Suprapubic skin (tissue), 4 donors: ENCODE results near the gene DGCR2. TPM values are rescaled to one million over a fixed set of nuclear protein-coding genes. Genes with fewer than 3 reads are reported as not detected.
A peak's percentile ranks its signal among the peaks of the same experiment; 100 is the strongest.
"Not testable (repeated sequence)": the region's sequence is repeated elsewhere in the genome, so short reads cannot be mapped to it uniquely, and the experiment has no call there.

ENCODE experiments used
- DNase-seq, 2 donors: peaks; one replicate each; pipeline ENCODE4 v3.0.0-alpha.2; 2019; ENCODE audit warnings: low spot score in 2 of 2
- H3K27ac ChIP-seq: fragments of 200-600 bp; sonication (generic); one replicate; pipeline ENCODE4 v1.5.1; 2019
- H3K27me3 ChIP-seq: fragments of 200-600 bp; sonication (generic); one replicate; pipeline ENCODE4 v1.5.1; 2019
- H3K36me3 ChIP-seq: fragments of 200-600 bp; sonication (generic); one replicate; pipeline ENCODE4 v1.5.1; 2019
- H3K4me1 ChIP-seq: fragments of 200-600 bp; sonication (generic); one replicate; pipeline ENCODE4 v1.5.1; 2019
- H3K4me3 ChIP-seq: fragments of 200-600 bp; sonication (generic); one replicate; pipeline ENCODE4 v1.5.1; 2019; ENCODE audit warnings: mild to moderate bottlenecking
- H3K9me3 ChIP-seq: fragments of 200-600 bp; sonication (generic); one replicate; pipeline ENCODE4 v1.5.1; 2019
- CTCF ChIP-seq, 2 donors: fragments of 200-600 bp in 1 of 2; fragments of 450-650 bp in 1 of 2; sonication (generic) in 1 of 2; IDR thresholded peaks; one replicate each; pipeline ENCODE4 v1.5.1; 2016 to 2019; ENCODE audit warnings: antibody characterized with exemption in 2 of 2, mild to moderate bottlenecking in 1 of 2, moderate library complexity in 1 of 2
- EP300 ChIP-seq: sonication (generic); formaldehyde crosslinking; IDR thresholded peaks from one replicate; pipeline ENCODE4 v1.6.1; 2017; ENCODE audit warnings: antibody characterized with exemption
- POLR2A ChIP-seq, 2 donors: fragments of 450-650 bp; IDR thresholded peaks; one replicate each; pipeline ENCODE4 v1.6.1; 2017; ENCODE audit warnings: antibody characterized with exemption in 2 of 2, mild to moderate bottlenecking in 2 of 2, moderate library complexity in 2 of 2
- POLR2AphosphoS5 ChIP-seq, 3 donors: sonication (generic); formaldehyde crosslinking; IDR thresholded peaks; one replicate each; pipeline ENCODE4 v1.6.1; 2017; ENCODE audit warnings: antibody characterized with exemption in 3 of 3
- WGBS: methylation state at CpG from one replicate; pipeline ENCODE4 v1.1.5; 2018; 5-methylcytosine and 5-hydroxymethylcytosine counted together
- total RNA-seq, 4 donors: library from RNA; depleted of rRNA; stranded (reverse); fragments of >200 nt; gene quantifications; one replicate each; pipeline ENCODE4 v1.1.0, GENCODE V29; 2016

DGCR2 gene
- total RNA-seq, 4 donors from 2014 or later, result 115 to 172 (median 130) TPM

GRCh38 chr22:19082101-19082500 is 40.1 kb downstream of the DGCR2 start:
- WGBS, result 65% methylated on average over 3 of the region's 3 CpGs
- H3K4me3 ChIP-seq, result no peak overlapping the region
- peaks cover 19% of the 10 kb centered on the region for H3K4me1 ChIP-seq
- no peak overlapping the region for H3K27ac ChIP-seq
- H3K36me3 ChIP-seq, result peaks cover 20% of the 10 kb centered on the region
- TF ChIP-seq CTCF (IDR thresholded peaks at IDR 0.05) (no peak), POLR2AphosphoS5 (IDR thresholded peaks at IDR 0.05) (no peak), POLR2A (IDR thresholded peaks at IDR 0.05) (no peak), EP300 (no peak)
- H3K9me3 ChIP-seq, result no peaks in the 10 kb centered on the region
- peak in 1 of 2 donors; percentile 60 for DNase-seq
- no peaks in the 10 kb centered on the region for H3K27me3 ChIP-seq

- Histone ChIP-seq H3K4me1 (peaks cover 11% of the 10 kb centered on the region), H3K27ac (no peak overlapping the region), H3K27me3 (no peaks in the 10 kb centered on the region), H3K9me3 (no peaks in the 10 kb centered on the region), H3K4me3 (no peak overlapping the region), H3K36me3 (peaks cover 16% of the 10 kb centered on the region)
- 72% methylated on average over 3 of the region's 3 CpGs for WGBS
- DNase-seq, result no peak
- no peak for TF ChIP-seq POLR2A (IDR thresholded peaks at IDR 0.05)
- no peak for TF ChIP-seq POLR2AphosphoS5 (IDR thresholded peaks at IDR 0.05)
- TF ChIP-seq CTCF (IDR thresholded peaks at IDR 0.05), result no peak
- TF ChIP-seq EP300, result no peak
Measured at GRCh38 chr22:19081351-19081750, 40.9 kb downstream of the DGCR2 start.

- Histone ChIP-seq H3K36me3 (peaks cover 15% of the 10 kb centered on the region), H3K4me3 (no peak overlapping the region), H3K27ac (no peak overlapping the region), H3K4me1 (peaks cover 6% of the 10 kb centered on the region), H3K9me3 (no peaks in the 10 kb centered on the region), H3K27me3 (no peaks in the 10 kb centered on the region)
- WGBS, result 94% methylated on average over 3 of the region's 3 CpGs
- DNase-seq, result peak in 1 of 2 donors; percentile 16
- TF ChIP-seq EP300 (no peak), POLR2A (IDR thresholded peaks at IDR 0.05) (no peak), POLR2AphosphoS5 (IDR thresholded peaks at IDR 0.05) (no peak), CTCF (IDR thresholded peaks at IDR 0.05) (no peak)
Measured at GRCh38 chr22:19080853-19081252, 41.4 kb downstream of the DGCR2 start.

- no peak for TF ChIP-seq EP300
- no peak for TF ChIP-seq POLR2A (IDR thresholded peaks at IDR 0.05)
- no peak for TF ChIP-seq POLR2AphosphoS5 (IDR thresholded peaks at IDR 0.05)
- TF ChIP-seq CTCF (IDR thresholded peaks at IDR 0.05), result no peak
- 92% methylated on average over 4 of the region's 4 CpGs for WGBS
Measured at GRCh38 chr22:19079691-19080090, 42.5 kb downstream of the DGCR2 start.

GRCh38 chr22:19075404-19075803 is 46.8 kb downstream of the DGCR2 start:
- WGBS, result 100% methylated on average over 1 of the region's 1 CpG
- Histone ChIP-seq H3K4me1 (peaks cover 10% of the 10 kb centered on the region), H3K4me3 (no peak overlapping the region), H3K27ac (no peak overlapping the region), H3K36me3 (peaks cover 10% of the 10 kb centered on the region), H3K9me3 (no peaks in the 10 kb centered on the region), H3K27me3 (no peaks in the 10 kb centered on the region)
- no peak for DNase-seq
- TF ChIP-seq CTCF (IDR thresholded peaks at IDR 0.05) (no peak), EP300 (no peak), POLR2A (IDR thresholded peaks at IDR 0.05) (no peak), POLR2AphosphoS5 (IDR thresholded peaks at IDR 0.05) (no peak)

More at GRCh38 chr22:19079691-19080090, 42.5 kb downstream of the DGCR2 start:
- Histone ChIP-seq H3K9me3 (no peaks in the 10 kb centered on the region), H3K27ac (no peak overlapping the region), H3K36me3 (peaks cover 15% of the 10 kb centered on the region), H3K4me3 (no peak overlapping the region), H3K4me1 (no peaks in the 10 kb centered on the region), H3K27me3 (no peaks in the 10 kb centered on the region)
- peak in 1 of 2 donors; percentile 23 for DNase-seq

- Histone ChIP-seq H3K36me3 (peaks cover 27% of the 10 kb centered on the region), H3K4me1 (peaks cover 12% of the 10 kb centered on the region)
- not testable (repeated sequence) for H3K9me3 ChIP-seq, H3K4me3 ChIP-seq, H3K27ac ChIP-seq, DNase-seq, H3K27me3 ChIP-seq
Measured at GRCh38 chr22:19072853-19073252, 49.4 kb downstream of the DGCR2 start.
